GM20431 (cell line): ENCODE results near the gene ACTRT2.

ENCODE experiments used
- in situ Hi-C: fragments of 300-500 bp; cut with MseI, MboI; formaldehyde crosslinking; loops from one replicate; pipeline ENCODE4 v1.15.0; 2020; ENCODE audit warnings: low sequenced_read_pairs; ENCODE audit not compliant: unreplicated experiment

Gene ACTRT2

DNA sequence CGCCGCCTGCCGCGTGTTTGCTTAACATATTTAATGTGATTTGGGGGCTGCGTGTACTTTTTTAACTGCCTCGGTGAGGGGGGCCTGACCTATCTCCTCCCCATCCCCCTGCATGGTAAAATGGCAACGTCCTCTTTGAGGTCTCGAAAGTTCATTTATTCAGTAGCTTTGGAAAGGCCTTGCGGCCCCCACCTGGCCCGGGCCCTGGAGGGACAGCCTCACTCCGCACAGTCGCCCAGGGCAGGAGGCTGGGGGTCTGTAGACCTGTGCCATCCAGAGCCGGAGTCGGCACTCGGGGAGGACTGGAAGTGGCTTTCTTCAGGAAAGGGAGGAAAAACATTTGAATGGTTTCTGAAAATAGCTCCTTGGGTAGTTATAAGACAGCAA is 38.0 kb upstream of the ACTRT2 start:
- in situ Hi-C loops = no loop called here

DNA sequence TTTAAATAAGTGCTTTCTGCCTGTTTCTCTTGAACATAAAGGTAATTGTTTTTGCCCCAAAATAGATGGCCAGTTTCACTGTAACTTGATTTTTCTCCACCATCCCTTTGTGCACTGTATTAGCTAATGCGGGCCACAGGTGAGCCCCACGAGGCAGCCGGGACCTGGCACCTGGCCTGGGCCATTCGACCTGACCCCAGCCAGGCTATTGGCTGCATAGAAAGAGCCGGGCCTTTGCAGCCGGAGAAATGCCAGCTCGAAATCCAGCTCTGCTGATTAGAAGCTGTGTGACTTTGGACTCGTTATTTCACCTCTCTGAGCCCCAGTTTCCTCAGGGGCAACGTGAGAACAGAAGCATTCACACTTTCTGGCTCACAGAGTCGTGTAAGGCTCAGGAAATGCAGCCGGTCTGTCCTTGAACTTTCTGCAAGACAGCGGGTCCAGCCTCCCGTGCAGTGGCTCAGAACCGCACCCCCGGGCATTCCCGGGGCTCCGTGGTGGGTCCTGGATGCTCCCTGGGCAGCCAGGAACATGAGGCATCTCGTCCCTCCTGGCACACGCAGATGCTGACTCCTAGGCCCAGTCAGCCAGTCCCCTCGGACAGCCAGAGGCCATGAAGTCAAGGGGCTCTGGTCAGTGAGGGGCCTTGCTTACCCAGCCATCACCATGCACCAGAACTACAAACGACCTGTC is 37.4 kb upstream of the ACTRT2 start:
- in situ Hi-C loops = no loop called here

DNA sequence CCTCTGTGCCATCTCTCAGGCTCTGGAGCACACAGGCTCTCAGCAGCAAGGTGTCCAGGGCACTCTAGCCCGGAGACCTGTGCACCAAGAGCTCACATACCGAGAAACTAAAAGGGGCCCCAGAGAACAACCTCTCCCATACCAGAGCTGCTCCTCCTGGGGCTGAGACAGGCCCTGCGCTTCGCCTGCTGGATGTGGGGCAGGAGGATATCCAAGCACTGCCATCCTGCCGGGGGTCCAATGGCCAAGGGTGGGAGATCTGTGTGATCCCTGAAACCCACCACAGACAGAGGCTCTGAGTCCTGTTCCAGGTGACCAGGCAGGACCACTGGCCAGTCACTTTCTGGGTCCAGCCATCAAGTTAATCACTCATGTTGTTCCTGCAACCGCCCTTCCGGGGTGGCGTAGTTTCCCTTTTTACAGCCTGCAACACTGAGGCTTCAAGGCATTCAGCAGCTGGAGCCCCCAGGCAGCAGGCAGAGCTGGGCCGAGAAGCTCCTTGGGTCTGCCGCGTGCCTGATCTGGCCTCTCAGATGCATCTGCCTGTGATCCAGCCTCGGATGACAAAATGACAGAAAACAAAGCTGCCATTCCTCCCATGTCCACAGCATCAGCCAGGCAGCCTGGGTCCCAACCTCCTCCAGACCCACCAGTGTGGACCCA is 36.7 kb upstream of the ACTRT2 start:
- in situ Hi-C loops = no loop called here

DNA sequence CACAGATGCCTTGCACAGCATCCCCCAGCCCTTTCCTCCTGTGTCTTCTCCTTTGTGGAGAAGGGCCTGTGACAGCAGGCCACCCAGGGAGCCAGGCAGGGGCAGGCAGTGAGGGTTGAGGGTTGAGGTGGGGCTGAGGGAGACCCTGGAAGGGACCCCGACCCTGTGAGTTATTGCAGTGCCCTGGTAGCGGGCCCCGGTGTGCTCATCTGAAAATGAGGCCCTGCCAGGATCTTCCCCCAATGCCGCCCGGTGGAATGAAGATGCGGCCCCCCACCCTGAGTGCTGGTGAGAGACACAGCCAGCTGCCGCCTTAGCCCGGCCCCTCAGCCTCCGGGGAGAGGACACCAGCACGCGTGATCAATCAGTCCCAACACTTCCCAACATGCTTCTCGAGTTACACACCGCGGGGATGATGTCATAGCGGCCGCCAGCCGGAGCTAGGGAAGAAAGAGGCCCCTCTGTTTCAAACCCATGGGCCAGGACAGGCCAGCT is 36.2 kb upstream of the ACTRT2 start:
- in situ Hi-C loops = no loop called here

DNA sequence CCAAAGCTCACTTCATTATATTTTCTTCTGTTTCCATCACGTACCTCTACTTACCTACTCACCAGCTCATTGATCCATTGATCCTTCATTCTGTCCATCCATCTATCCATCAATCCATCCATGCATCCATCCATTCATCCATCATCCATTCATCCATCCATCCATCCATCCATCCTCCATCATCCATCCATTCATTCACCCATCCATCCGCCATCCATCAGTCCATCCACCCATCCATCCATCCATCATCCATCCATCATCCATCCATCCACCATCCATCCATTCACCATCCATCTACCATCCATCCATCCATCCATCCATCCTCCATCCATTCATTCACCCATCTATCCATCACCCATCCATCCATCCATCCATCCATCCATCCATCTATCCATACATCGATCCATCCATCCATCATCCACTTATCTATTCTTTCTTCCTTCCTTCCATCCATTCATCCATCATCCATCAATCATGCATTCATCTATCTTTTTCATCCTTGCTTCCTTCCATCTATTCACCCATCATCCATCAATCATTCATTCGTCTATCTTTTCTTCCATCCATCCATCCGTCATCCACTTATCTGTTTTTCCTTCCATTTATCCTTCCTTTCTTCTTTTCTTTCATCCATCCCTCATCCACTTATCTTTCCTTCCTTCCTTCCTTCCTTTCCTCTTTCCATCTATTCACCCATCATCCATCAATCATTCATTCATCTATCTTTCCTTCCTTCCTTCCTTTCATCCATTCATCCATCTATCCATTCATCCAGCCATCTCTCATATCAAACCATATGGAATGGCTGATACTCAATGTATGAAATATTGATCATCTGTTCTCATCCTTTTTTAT is 35.3 kb upstream of the ACTRT2 start:
- in situ Hi-C loops = no loop called here

DNA sequence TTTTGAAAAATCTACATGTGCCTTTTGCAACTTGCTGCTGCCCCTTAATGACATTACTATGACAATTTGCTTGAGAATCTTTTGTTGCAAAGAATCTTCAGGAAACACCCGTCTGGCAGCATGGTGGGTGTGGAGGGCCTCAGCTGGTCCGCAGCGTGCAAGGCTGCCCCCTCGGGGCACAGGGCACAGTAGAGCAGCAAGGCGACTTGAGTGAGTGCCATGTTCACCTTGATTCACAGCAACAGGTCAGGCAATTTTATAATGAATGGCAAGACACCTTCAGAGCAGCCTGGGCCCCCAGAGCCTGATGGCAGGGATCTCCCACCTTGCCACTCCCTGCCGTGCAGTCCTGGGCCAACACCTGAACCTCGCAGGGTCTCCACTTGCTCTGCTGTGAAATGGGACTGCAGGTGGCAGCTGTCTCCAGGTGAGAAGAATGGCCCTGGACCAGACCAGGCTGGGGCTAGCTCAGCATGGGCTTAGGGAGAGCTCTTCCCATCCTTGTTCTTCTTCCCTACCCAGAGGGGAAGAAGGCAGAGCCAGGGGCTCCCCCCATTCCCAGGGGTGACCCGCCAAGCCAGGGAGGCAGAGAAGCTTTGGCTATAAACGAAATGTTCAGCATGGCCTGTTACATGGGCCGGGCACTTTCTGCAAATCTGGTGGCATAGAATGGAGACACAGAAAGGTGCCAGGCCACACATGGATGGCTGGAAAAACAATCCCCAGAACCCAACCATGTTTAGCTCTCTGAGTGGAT is 34.5 kb upstream of the ACTRT2 start:
- in situ Hi-C loops = no loop called here

DNA sequence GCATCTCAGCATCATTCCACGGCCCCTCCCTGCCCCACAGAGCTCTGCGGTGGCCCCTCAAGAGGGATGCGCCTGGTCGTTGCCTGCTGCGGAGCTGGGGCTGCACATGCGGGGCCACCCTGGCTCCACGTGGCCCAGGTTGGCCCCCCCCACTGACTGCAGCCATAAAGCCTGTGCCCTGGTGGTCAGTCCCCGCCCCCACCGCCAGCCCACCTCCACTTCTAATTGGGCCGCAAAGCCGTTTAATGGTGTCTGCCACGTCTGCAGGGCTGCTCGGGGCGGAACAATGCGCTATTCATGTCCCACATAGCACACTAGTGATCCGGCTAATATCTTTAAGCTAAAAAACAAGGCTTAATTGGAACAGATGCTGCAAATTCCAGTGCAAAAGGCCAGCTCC is 33.5 kb upstream of the ACTRT2 start:
- in situ Hi-C loops = no loop called here

DNA sequence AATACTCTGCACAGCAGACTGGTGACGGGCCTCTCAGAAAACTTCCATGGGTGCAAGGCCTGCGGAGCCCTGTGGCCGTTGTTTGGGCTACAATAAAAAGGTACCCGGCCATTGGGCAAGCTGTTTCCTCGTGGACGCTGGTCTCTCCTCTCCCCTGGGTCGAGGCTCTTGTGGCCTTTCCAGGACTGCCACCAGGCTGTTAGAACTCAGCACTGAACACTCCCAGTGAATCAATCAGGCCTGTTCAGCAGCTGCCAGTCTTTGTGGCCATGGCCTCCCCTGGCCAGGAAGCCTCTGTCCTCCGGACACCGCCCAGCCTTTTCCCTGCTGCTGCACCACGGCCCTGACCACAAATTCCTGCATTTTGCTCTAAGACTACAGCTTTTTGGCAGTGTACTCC is 33.0 kb upstream of the ACTRT2 start:
- in situ Hi-C loops = no loop called here

DNA sequence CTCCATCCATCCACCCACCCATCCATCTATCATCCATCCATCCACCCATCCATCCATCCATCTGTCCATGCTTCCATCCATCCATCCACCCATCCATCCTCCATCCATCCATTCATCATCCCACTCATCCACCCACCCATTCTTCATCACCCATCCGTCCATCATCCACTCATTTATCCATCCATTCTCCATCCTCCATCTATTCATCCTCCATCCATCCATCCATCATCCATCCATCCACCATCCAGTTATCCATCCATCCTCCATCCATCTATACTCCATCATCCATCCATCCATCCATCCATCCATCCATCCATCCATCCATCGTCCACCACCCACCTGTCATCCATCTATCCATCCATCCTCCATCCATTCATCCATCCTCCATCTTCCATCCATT is 32.1 kb upstream of the ACTRT2 start:
- in situ Hi-C loops = no loop called here

DNA sequence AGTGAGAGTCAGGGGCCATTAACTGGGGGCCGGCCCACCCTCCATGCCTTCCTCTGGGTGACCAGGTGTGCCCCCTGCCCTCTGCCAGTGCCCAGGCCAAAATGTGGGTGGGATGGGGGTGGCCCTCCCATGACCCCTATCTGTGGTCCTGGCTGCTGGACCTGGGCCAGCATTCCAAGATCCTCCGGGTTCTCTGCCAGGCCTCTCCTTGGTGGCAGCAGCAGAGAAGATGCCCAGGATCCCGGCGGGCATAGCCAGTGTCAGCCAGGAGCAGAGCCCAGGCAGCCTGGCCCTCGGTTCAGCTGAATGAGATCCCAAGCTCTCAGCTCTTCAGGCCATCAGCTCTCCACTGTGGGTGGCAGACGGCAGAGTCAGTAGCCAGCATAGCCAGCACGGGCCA is 31.3 kb upstream of the ACTRT2 start:
- in situ Hi-C loops = no loop called here

DNA sequence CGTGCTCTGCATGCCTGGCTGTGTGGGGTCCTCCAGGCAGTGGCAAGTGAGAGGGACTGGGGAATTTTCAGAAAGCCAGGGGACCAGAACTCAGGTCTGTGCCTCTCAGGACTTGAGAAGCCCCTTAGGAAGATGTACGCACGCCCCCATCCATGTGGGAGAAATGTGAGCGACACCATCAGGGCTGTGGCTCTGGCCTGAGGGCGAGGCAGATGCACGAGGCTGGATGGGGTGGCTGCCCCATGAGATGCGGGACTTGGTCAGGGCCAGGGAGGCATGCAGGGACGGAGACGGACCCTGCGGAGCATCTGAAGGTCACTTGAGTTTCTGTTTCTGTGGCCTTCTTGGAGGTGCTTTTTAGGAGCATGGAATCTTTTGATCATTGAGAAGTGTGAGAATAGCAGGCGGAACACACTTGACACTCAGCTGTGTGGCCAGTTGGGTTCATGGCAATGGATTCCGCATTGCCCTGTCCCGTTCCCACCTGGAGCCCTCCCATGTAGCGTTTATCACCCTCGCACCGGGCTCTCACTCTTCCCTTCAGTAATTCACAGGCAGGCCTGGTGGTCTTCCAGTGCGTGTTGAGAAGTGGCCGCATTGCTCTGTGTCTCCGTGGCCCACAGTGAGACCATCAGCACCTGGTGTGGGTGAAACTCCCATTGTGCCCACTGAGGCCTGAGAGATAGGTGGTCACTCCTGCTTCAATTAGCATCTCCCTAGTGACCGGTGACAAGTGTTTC is 30.7 kb upstream of the ACTRT2 start:
- in situ Hi-C loops = no loop called here

DNA sequence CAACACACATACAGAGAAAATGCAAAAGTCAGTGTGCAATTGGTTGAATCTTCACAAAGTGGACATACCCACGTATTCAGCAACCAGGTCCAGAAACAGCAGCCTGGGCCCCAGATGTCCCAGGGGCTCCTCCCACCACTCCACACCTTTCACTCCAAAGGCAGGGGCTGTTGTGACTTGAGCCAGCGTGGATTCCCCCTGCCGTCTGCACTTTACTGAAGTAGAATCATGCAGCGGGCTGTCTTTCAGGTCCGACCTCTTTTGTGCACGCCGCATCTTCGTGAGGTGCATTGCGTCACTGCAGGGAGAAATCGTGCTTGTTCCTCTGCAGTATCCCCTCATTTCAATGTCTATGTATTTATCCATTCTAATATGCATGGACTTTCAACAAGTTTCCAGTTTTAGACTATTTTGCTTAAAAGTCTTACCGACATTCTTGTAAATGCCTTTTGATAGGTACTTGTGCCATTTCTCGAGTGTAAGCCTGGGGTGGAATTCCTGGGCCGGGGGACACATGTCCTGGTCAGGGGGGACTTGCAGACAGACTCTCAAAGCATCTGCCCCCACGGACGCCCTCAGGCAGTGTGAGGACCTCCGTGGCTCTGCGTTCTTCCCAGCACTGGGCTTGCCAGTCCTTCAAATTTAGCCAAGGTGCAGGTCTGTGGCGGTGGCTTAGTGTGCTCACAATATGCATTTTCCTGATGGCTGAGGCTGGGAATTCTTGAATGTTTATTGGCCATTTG is 29.3 kb upstream of the ACTRT2 start:
- in situ Hi-C loops = no loop called here

DNA sequence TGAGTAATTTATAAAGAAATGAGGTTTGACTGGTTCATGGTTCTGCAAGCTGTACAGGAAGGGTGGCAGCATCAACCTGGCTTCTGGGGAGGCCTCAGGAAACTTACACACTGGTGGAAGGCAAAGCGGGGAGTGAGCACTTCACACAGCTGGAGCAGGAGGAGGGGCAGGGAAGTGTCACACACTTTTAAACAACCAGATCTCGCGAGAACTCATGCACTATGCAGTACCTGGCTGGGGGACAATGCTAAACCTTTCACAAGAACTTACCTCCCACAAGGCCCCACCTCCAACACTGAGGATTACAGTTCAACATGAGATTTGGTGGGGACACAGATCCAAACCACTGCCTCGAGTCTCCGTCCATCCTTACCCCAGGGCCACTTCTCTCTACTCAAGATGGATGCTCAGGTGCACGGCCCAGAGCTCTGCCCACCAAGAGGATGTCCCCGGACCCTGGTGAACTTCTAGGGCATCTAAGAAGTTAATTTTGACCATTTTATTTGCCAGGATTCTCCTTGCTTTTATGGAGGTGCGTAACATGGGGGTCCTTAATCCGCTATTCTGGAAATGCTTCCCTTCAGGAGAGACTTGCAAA is 22.7 kb upstream of the ACTRT2 start:
- in situ Hi-C loops = no loop called here

DNA sequence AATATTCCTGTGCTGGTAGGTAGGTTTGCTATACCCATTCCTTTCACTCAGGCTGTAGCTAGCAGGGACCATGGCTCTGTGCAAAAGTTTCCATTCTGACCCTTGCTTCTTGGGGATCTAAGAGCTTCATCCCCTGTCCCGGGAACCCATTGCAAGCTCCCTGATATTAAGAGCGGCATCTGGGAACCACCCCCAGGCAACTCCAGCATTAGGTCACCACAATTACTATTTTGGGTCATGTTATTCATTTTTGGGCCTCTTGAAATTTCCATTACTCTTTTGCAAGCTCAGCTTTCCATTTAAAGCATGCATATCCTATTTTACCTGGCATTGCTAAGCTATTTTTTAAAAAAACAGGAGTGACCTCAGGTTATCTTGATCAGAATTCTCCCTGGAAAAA is 22.1 kb upstream of the ACTRT2 start:
- in situ Hi-C loops = no loop called here

DNA sequence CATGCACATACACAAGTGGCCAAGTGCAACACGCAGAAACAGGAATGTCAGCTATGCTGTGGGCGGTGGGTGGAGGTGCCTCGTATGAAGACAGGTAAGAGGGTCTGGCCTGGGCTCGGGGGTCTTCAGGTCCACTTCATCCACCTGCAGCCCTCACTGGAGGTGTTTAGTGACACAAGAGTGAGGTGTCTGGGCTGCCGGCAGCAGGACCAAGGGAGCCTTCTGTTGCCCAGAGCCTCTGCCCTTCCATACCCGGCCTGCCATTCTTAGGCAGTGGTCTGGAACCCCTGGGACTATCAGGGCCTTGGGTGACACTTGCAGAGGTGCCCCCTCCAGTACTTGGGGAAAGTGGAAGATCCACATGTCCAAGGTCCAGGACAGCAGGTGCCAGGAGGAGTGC is 21.7 kb upstream of the ACTRT2 start:
- in situ Hi-C loops = no loop called here

DNA sequence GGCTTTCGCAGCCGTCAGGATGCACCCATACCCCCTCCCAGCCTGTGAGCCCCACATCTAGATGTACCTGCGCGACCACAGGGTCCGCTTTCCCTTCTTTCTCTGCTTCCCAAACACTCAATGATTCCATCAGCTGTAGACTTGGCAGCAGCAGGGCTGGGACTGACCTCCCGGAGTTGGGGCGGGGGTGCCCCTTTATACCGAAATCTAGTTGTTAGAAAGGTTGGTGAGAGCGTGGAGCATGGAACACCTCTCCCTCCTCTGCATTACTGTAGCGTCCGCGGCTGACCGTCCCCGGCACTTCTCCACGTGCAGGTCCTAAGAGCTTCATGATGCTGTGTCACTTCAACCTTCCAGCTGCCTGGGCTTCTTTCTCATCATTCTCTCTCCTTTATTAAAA is 21.1 kb upstream of the ACTRT2 start:
- in situ Hi-C loops = no loop called here

DNA sequence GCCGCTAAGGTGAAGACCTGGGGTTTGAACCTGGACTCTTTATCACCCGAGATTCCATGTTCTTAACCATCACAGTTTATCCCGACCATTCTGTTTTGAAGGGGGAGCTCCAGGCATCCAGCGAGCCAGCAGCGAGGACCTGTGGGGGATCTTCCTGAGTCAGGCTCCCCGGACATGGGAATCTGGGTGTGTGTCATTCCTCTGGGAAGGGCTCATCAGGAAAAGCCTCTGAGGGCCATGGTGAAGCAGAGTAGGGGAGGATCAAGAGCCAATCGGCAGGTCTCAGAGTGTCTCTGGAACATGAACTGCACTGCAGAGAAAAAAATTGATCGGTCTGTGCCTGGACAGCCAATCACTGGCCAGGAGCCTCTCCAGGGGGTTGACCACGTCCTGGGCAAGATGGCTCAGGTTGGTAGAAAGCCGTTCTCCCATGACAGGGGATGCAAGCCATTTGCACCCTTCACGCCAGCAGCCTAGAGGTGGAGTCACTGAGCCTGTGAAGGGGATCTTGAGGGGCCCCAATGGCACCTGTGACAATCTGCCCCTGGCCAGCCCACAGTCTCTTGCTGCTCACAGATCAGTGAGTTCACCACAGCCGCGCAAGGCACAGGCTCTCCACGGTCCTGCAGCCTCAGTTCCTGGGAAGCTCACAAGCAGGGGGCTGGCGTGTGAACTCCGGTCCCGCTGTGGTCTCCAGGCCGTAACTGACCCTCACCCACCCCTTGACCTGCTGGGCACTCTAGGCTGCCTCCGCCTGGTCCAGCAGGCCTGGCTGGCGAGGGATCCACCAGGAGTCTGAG is 20.4 kb upstream of the ACTRT2 start:
- in situ Hi-C loops = no loop called here
